Measurements from ENCODE around the gene MARCHF2.

The MARCHF2 gene

GRCh38 chr19:8457209-8457608, 44.1 kb downstream of the MARCHF2 start:
- Histone ChIP-seq H3K4me1 (ENCODE audit: insufficient read depth, low read length) (peaks cover 16% of the 10 kb centered on the region), H3K27me3 (ENCODE audit: insufficient read depth, low read length) (no peaks in the 10 kb centered on the region), H2AFZ (ENCODE audit: low read depth, low read length) (no peak overlapping the region), H3K9me3 (ENCODE audit: low read length) (no peaks in the 10 kb centered on the region), H3K36me3 (ENCODE audit: insufficient read depth, low read length) (peaks cover 71% of the 10 kb centered on the region), H3K4me3 (ENCODE audit: low read length) (no peak overlapping the region)

GRCh38 chr19:8457827-8458226, 44.7 kb downstream of the MARCHF2 start:
- peaks cover 20% of the 10 kb centered on the region for H3K4me1 ChIP-seq (ENCODE audit: insufficient read depth, low read length)
- no peaks in the 10 kb centered on the region for H3K27me3 ChIP-seq (ENCODE audit: insufficient read depth, low read length)
- H2AFZ ChIP-seq (ENCODE audit: low read depth, low read length), result no peak overlapping the region
- H3K36me3 ChIP-seq (ENCODE audit: insufficient read depth, low read length), result peaks cover 73% of the 10 kb centered on the region
- H3K9me3 ChIP-seq (ENCODE audit: low read length), result no peaks in the 10 kb centered on the region
- no peak overlapping the region for H3K4me3 ChIP-seq (ENCODE audit: low read length)

- Histone ChIP-seq H3K9me3 (ENCODE audit: low read length) (no peaks in the 10 kb centered on the region), H2AFZ (ENCODE audit: low read depth, low read length) (no peak overlapping the region), H3K36me3 (ENCODE audit: insufficient read depth, low read length) (peaks cover 76% of the 10 kb centered on the region), H3K4me1 (ENCODE audit: insufficient read depth, low read length) (peaks cover 20% of the 10 kb centered on the region), H3K27me3 (ENCODE audit: insufficient read depth, low read length) (no peaks in the 10 kb centered on the region), H3K4me3 (ENCODE audit: low read length) (no peak overlapping the region)
Observed at GRCh38 chr19:8458380-8458779, 45.3 kb downstream of the MARCHF2 start.

DNA sequence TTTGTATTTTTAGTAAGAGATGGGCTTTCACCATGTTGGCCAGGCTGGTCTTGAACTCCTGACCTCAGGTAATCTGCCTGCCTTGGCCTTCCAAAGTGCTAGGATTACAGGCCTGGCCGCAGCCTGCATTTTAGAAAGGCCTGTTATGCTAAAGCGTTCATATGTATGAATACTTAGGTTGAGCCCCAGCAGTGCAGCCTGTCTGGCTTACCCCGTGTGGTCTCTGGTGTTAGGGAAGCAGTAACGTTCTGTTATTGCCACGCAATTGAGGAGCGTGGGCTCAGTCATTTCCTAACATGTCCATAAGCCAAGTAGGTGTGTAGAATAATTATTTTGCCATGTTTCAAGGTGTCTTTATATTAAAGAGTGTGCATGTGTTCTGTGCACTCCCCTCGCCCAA, 46.0 kb downstream of the MARCHF2 start:
- no peaks in the 10 kb centered on the region for H3K9me3 ChIP-seq (ENCODE audit: low read length)
- H3K36me3 ChIP-seq (ENCODE audit: insufficient read depth, low read length), result peaks cover 76% of the 10 kb centered on the region
- no peak overlapping the region for H2AFZ ChIP-seq (ENCODE audit: low read depth, low read length)
- peaks cover 20% of the 10 kb centered on the region for H3K4me1 ChIP-seq (ENCODE audit: insufficient read depth, low read length)
- H3K4me3 ChIP-seq (ENCODE audit: low read length), result no peak overlapping the region
- no peaks in the 10 kb centered on the region for H3K27me3 ChIP-seq (ENCODE audit: insufficient read depth, low read length)

DNA sequence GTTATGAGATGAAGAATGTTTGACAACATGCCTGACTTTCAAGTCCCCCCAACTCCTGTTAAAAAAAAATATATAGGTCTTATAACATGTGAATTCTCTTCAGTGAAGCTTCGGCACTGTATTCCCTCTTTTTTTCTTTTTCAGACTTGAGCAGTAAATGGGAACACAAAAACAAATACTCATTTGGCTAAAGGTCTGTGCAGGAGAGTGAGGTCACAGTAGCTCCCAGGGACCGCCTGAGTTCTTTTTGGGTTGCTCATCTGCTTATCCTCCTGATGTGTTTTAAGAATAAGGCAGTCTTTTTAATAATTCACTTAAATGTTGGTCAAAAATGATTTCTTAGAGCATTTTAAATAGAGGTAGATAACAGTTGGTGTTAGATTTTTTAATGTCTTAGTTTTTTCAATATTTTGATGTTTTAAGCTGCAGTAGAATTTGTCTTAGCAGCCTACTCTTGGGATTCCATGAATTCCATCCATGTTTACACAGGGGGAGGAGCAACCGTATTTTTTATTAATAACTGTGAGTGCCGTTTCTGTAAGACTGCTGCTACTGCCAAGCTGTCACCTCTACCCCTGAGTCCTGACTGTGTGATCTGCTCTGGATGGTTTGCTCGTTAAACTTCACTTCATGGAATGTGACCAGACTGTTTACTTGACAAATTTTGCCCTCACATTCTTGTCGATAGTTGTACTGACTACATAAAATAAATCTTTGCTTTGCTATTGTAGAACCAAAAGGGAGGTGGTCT, 46.6 kb downstream of the MARCHF2 start:
- peaks cover 79% of the 10 kb centered on the region for H3K36me3 ChIP-seq (ENCODE audit: insufficient read depth, low read length)
- H3K4me3 ChIP-seq (ENCODE audit: low read length), result no peak overlapping the region
- no peaks in the 10 kb centered on the region for H3K9me3 ChIP-seq (ENCODE audit: low read length)
- H3K27me3 ChIP-seq (ENCODE audit: insufficient read depth, low read length), result no peaks in the 10 kb centered on the region
- no peak overlapping the region for H2AFZ ChIP-seq (ENCODE audit: low read depth, low read length)
- peaks cover 20% of the 10 kb centered on the region for H3K4me1 ChIP-seq (ENCODE audit: insufficient read depth, low read length)

- Histone ChIP-seq H3K36me3 (ENCODE audit: insufficient read depth, low read length) (peaks cover 80% of the 10 kb centered on the region), H2AFZ (ENCODE audit: low read depth, low read length) (no peak overlapping the region), H3K4me3 (ENCODE audit: low read length) (no peak overlapping the region), H3K27me3 (ENCODE audit: insufficient read depth, low read length) (no peaks in the 10 kb centered on the region), H3K9me3 (ENCODE audit: low read length) (no peaks in the 10 kb centered on the region), H3K4me1 (ENCODE audit: insufficient read depth, low read length) (peaks cover 20% of the 10 kb centered on the region)
Observed at GRCh38 chr19:8460516-8461298, 47.6 kb downstream of the MARCHF2 start.

DNA sequence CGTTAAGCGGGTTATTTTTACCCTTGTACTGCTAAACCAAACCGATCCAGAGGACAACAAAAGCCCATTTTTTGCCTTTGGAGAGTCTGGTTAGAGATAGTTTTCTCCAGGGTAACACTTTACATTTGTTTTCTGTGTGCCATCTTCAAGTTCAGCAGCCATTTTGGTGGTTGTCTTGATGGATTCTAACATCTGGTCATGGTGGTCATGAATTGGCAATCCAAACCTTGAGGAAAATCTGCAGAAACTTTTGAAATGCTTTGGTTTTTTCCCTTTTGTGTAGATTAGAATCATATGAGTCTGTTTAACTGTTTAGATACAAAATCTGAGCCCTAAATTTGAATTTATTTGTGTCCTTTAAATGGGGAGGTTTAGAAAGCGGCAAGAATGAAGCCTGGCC, 48.3 kb downstream of the MARCHF2 start:
- H3K27me3 ChIP-seq (ENCODE audit: insufficient read depth, low read length), result no peaks in the 10 kb centered on the region
- H3K36me3 ChIP-seq (ENCODE audit: insufficient read depth, low read length), result peaks cover 80% of the 10 kb centered on the region
- no peak overlapping the region for H2AFZ ChIP-seq (ENCODE audit: low read depth, low read length)
- no peaks in the 10 kb centered on the region for H3K9me3 ChIP-seq (ENCODE audit: low read length)
- H3K4me1 ChIP-seq (ENCODE audit: insufficient read depth, low read length), result peaks cover 20% of the 10 kb centered on the region
- no peak overlapping the region for H3K4me3 ChIP-seq (ENCODE audit: low read length)

DNA sequence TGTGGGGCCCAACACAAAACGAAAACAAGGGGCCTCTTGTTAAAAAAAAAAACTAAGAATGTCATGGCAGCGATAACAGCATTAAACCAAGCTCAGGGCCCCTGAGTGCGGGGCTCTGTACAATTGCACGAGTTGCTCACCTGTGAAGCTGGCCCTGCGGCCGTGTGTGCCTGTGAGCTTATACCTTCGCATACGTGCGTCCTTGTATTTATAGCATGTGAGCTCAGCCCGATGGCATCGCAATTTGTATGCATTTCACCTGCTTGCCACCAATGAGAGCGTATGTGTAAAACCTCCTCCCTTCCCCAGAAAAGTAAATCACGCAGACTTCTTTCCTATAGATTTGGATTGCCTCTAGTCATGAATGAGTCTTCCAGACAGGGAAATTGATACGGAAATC, 48.8 kb downstream of the MARCHF2 start:
- Histone ChIP-seq H3K27me3 (ENCODE audit: insufficient read depth, low read length) (no peaks in the 10 kb centered on the region), H3K4me1 (ENCODE audit: insufficient read depth, low read length) (peaks cover 20% of the 10 kb centered on the region), H3K4me3 (ENCODE audit: low read length) (no peak overlapping the region), H3K9me3 (ENCODE audit: low read length) (no peaks in the 10 kb centered on the region), H2AFZ (ENCODE audit: low read depth, low read length) (no peak overlapping the region), H3K36me3 (ENCODE audit: insufficient read depth, low read length) (peaks cover 79% of the 10 kb centered on the region)

DNA sequence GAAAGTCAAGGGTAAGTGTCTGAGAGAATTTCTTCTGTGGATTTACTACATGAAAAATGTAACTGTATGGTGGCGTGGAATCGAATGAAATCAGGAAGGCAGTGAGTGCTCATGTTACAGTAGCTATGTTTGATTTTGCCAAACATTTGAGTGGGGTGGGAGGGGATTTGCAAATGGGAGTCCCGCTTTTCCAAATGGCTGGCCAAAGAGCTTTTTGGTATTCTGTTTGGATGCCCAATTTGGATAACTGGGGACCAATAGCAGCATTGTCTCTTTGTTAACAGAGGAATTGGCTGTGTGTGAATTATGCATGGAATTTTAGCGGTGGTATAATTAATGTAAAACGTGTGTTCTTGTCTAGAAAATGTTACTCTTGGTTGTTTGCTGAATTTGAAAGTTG, 49.5 kb downstream of the MARCHF2 start:
- no peak overlapping the region for H2AFZ ChIP-seq (ENCODE audit: low read depth, low read length)
- no peaks in the 10 kb centered on the region for H3K27me3 ChIP-seq (ENCODE audit: insufficient read depth, low read length)
- H3K4me3 ChIP-seq (ENCODE audit: low read length), result no peak overlapping the region
- H3K36me3 ChIP-seq (ENCODE audit: insufficient read depth, low read length), result peaks cover 79% of the 10 kb centered on the region
- no peaks in the 10 kb centered on the region for H3K9me3 ChIP-seq (ENCODE audit: low read length)
- H3K4me1 ChIP-seq (ENCODE audit: insufficient read depth, low read length), result peaks cover 20% of the 10 kb centered on the region

DNA sequence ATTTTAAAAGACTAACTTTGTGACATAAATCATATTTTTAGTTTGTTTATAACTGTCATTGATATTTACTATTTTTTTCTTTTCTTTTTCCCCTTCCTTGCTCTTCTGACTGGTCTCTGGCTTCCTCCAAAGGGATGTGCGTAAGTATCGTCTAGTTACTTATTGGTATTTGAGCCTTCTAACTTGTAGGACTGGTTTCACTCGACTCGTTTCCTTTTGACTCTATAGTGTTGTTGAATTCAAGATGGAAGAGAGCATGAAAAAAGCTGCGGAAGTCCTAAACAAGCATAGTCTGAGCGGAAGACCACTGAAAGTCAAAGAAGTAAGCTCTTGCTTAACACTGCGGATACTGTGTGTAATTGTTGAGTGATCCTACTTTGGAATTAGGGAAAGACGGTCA, 50.3 kb downstream of the MARCHF2 start:
- Histone ChIP-seq H3K4me3 (ENCODE audit: low read length) (no peak overlapping the region), H2AFZ (ENCODE audit: low read depth, low read length) (no peak overlapping the region), H3K36me3 (ENCODE audit: insufficient read depth, low read length) (peaks cover 79% of the 10 kb centered on the region), H3K4me1 (ENCODE audit: insufficient read depth, low read length) (peaks cover 20% of the 10 kb centered on the region), H3K9me3 (ENCODE audit: low read length) (no peaks in the 10 kb centered on the region), H3K27me3 (ENCODE audit: insufficient read depth, low read length) (no peaks in the 10 kb centered on the region)

- H3K36me3 ChIP-seq (ENCODE audit: insufficient read depth, low read length), result peaks cover 86% of the 10 kb centered on the region
Observed at GRCh38 chr19:8466018-8466417, 52.9 kb downstream of the MARCHF2 start.

DNA sequence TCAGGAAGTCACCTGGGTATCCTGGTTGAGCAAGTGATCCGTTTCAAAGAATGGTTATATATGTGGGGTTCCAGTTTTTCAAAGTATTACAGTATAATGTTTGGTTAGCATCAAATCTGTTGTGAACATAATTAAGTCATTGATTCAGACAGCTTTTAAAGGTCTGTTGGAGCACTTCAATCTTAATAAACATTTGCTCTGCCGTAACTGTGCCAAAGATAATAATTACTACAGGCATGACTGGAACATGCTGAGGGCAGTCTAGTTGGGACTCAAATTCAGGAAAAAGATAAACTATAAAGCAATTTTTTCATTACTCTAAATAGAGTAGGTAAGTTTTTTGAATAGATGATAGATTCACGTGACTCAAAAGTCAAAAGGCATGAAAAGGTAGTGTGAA, 55.0 kb downstream of the MARCHF2 start:
- H3K36me3 ChIP-seq (ENCODE audit: insufficient read depth, low read length), result peaks cover 89% of the 10 kb centered on the region
- peaks cover 5% of the 10 kb centered on the region for H3K4me1 ChIP-seq (ENCODE audit: insufficient read depth, low read length)
- no peaks in the 10 kb centered on the region for H3K9me3 ChIP-seq (ENCODE audit: low read length)
- no peaks in the 10 kb centered on the region for H3K27me3 ChIP-seq (ENCODE audit: insufficient read depth, low read length)
- H3K4me3 ChIP-seq (ENCODE audit: low read length), result no peak overlapping the region
- H2AFZ ChIP-seq (ENCODE audit: low read depth, low read length), result no peak overlapping the region

More at GRCh38 chr19:8466018-8466417, 52.9 kb downstream of the MARCHF2 start:
- Histone ChIP-seq H3K4me1 (ENCODE audit: insufficient read depth, low read length) (peaks cover 20% of the 10 kb centered on the region), H2AFZ (ENCODE audit: low read depth, low read length) (no peak overlapping the region), H3K9me3 (ENCODE audit: low read length) (no peaks in the 10 kb centered on the region), H3K27me3 (ENCODE audit: insufficient read depth, low read length) (no peaks in the 10 kb centered on the region), H3K4me3 (ENCODE audit: low read length) (no peak overlapping the region)

GRCh38 chr19:8468761-8469373, 55.8 kb downstream of the MARCHF2 start:
- H3K4me3 ChIP-seq (ENCODE audit: low read length), result no peak overlapping the region
- peaks cover 5% of the 10 kb centered on the region for H3K4me1 ChIP-seq (ENCODE audit: insufficient read depth, low read length)
- no peaks in the 10 kb centered on the region for H3K9me3 ChIP-seq (ENCODE audit: low read length)
- H3K36me3 ChIP-seq (ENCODE audit: insufficient read depth, low read length), result peaks cover 87% of the 10 kb centered on the region
- no peak overlapping the region for H2AFZ ChIP-seq (ENCODE audit: low read depth, low read length)
- H3K27me3 ChIP-seq (ENCODE audit: insufficient read depth, low read length), result no peaks in the 10 kb centered on the region

All from neuron (in vitro differentiated cells).